ENCODE measurements around the gene GINS2. TPM values are rescaled to one million over a fixed set of nuclear protein-coding genes. Genes with fewer than 3 reads are reported as not detected.

The GINS2 gene
- polyA plus RNA-seq, 1 experiment, result 5.1 TPM

DNA sequence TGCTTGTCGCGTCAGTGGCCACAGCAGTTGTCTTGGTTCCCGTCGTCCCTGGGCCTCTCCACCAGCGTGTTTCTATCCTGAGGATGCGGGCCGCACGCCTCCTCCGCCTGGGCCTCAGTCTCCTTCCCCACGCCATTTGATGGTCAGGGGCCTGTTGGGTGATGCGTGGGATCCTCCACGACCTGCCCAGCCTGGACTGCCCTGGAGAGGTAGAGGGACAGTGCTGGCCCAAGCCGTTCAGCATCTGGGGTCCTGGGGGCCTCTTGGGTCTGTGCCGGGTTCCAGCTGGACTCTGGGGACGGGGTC is 55.4 kb downstream of the GINS2 start:
- POLR2A ChIA-PET, result no interaction called here
- Histone ChIP-seq H3K9me3 (ENCODE audit: control insufficient read depth, insufficient read depth, low read length) (peaks cover 18% of the 10 kb centered on the region), H3K27me3 (ENCODE audit: control insufficient read depth, insufficient read depth, low read length) (no peaks in the 10 kb centered on the region), H3K4me3 (ENCODE audit: low read depth, low read length) (no peak overlapping the region), H3K27ac (ENCODE audit: low read depth, low read length) (no peak overlapping the region)
- CTCF ChIA-PET, result no interaction called here
- DNase-seq (ENCODE audit: low read depth, low spot score), result no peak
- TF ChIP-seq, protein P1, sequence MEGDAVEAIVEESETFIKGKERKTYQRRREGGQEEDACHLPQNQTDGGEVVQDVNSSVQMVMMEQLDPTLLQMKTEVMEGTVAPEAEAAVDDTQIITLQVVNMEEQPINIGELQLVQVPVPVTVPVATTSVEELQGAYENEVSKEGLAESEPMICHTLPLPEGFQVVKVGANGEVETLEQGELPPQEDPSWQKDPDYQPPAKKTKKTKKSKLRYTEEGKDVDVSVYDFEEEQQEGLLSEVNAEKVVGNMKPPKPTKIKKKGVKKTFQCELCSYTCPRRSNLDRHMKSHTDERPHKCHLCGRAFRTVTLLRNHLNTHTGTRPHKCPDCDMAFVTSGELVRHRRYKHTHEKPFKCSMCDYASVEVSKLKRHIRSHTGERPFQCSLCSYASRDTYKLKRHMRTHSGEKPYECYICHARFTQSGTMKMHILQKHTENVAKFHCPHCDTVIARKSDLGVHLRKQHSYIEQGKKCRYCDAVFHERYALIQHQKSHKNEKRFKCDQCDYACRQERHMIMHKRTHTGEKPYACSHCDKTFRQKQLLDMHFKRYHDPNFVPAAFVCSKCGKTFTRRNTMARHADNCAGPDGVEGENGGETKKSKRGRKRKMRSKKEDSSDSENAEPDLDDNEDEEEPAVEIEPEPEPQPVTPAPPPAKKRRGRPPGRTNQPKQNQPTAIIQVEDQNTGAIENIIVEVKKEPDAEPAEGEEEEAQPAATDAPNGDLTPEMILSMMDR (IDR thresholded peaks at IDR 0.05; ENCODE audit: low read depth, low read length), result no peak

DNA sequence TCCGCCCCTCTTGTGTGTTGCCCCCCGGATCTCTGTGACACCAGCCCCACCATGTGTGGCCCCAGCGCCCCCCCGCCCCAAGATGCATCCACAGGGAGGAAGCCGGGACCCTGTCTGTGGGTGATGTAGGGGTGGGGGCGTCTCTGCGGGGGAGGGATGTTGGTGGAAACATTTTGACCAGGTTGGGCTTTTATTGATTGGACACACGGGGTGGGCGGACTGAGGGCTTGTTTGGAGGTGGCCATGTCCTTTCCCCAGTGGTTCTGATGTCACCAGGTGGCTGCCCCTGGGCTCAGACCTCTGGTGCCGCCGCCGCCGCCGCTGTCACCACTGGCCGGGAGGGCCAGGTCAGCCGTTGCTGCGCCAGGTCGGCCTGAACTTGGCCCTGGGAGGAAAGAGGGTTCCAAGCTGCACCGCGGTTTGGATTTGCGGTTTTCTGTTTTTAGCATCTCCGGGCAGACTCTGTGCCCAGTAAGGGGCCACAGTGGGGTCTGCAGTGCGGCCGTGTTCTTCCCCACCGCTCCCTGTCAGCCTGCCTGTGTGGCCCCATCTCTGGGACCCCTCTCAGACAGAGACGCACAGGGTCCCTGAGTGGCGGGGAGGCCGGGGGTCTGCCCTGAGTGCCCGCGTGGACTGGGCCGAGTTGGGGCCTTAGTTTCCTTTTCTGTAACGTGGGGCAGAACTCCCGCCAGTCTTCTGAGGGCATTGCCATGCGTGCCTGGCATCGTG is 55.9 kb downstream of the GINS2 start:
- ChIA-PET POLR2A (no interaction called here), CTCF (interaction anchor here (2.2 kb wide), 1 partner anchor 17 kb away, joined by 8 read pairs; no protein-coding TSS in a partner anchor)
- Histone ChIP-seq H3K27me3 (ENCODE audit: control insufficient read depth, insufficient read depth, low read length) (no peaks in the 10 kb centered on the region), H3K27ac (ENCODE audit: low read depth, low read length) (no peak overlapping the region), H3K9me3 (ENCODE audit: control insufficient read depth, insufficient read depth, low read length) (peaks cover 23% of the 10 kb centered on the region), H3K4me3 (ENCODE audit: low read depth, low read length) (no peak overlapping the region)
- no peak for DNase-seq (ENCODE audit: low read depth, low spot score)
- TF ChIP-seq, protein P1 (IDR thresholded peaks at IDR 0.05; ENCODE audit: low read depth, low read length), result no peak

DNA sequence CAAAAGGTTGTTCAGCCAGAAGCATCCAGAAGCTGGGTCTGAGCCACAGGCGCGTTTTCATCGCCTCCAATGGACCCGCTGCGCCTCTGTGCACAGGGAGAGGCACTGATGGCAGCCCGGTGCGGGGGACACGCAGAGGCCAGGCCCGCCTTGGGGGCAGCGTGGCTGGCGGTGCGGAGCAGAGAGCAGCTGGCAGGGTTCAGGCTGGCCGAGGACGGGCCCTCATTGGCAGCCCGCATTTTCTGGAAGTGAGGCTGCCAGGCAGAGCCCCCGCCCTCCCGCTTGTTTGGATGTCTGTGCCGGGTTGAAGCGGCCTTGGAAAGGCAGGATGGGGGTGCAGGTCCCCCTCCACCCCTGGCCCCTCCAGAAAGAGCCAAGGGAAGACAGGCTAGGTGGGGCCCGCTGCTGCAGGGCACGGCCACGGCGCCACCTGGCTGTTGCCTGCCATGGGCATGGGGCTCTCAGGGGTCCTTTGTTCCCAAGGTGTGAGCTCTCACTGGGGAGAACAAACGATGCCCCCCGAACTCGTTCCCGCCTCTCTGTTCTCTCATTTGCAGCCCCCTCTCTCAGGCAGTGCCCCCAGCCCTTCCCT is 56.9 kb downstream of the GINS2 start:
- no peaks in the 10 kb centered on the region for H3K27me3 ChIP-seq (ENCODE audit: control insufficient read depth, insufficient read depth, low read length)
- CTCF ChIA-PET, result interaction anchor here (2.2 kb wide), 1 partner anchor 16 kb away, joined by 8 read pairs; no protein-coding TSS in a partner anchor

DNA sequence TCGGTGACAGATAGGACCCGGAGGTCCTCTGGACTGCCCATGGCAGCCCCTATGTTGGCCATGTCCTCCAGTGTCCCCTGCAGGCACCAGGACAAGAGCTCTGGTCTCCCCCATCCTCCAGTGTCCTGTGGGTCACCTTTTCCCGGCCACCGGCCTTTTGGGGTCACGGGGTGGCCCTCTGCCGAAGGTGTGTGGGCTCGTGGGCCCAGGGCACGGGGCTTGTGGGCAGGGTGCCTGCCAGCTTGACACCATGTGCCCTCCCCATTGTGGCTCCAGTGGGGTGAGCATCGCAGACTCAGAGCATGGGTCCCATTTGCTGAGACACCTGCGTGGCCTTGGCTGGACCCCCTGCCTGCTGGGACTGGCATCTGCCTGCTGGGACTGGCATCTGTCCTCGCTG is 57.5 kb downstream of the GINS2 start:
- Histone ChIP-seq H3K27ac (ENCODE audit: low read depth, low read length) (no peak overlapping the region), H3K27me3 (ENCODE audit: control insufficient read depth, insufficient read depth, low read length) (no peaks in the 10 kb centered on the region), H3K4me3 (ENCODE audit: low read depth, low read length) (no peak overlapping the region), H3K9me3 (ENCODE audit: control insufficient read depth, insufficient read depth, low read length) (peaks cover 27% of the 10 kb centered on the region)
- TF ChIP-seq, protein P1 (IDR thresholded peaks at IDR 0.05; ENCODE audit: low read depth, low read length), result no peak
- no peak for DNase-seq (ENCODE audit: low read depth, low spot score)
- ChIA-PET CTCF (interaction anchor here (2.2 kb wide), 1 partner anchor 15 kb away, joined by 8 read pairs; no protein-coding TSS in a partner anchor), POLR2A (no interaction called here)

More for the DNA sequence above, 56.9 kb downstream of the GINS2 start:
- TF ChIP-seq, protein P1 (IDR thresholded peaks at IDR 0.05; ENCODE audit: low read depth, low read length), result no peak; the same call in 1 of the 2 replicates
- DNase-seq (ENCODE audit: low read depth, low spot score), result no peak
- POLR2A ChIA-PET, result no interaction called here
- Histone ChIP-seq H3K27ac (ENCODE audit: low read depth, low read length) (no peak overlapping the region), H3K9me3 (ENCODE audit: control insufficient read depth, insufficient read depth, low read length) (peaks cover 27% of the 10 kb centered on the region), H3K4me3 (ENCODE audit: low read depth, low read length) (no peak overlapping the region)

DNA sequence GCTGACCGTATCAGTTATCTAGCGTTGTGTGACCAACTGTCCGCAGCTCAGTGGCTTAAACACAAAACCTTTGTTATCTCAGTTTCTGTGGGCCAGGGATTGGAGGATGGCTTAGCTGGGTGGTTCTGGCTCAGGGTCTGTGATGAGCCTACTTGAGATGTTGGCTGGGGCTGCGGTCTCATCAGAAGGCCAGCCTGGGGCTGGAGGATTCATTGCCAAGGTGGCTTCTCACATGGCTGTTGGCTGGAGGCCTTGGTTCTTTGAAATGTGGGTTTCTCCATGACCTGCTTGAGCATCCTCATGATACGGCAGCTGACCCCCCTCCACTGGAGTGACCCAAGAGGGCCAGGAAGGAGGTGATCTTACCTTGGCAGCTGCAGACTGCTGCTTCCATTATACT is 58.9 kb downstream of the GINS2 start:
- no peak for DNase-seq (ENCODE audit: low read depth, low spot score)
- no peak overlapping the region for H3K27ac ChIP-seq (ENCODE audit: low read depth, low read length)
- POLR2A ChIA-PET, result no interaction called here
- H3K4me3 ChIP-seq (ENCODE audit: low read depth, low read length), result no peak overlapping the region
- TF ChIP-seq, protein P1 (IDR thresholded peaks at IDR 0.05; ENCODE audit: low read depth, low read length), result no peak
- H3K9me3 ChIP-seq (ENCODE audit: control insufficient read depth, insufficient read depth, low read length), result peaks cover 27% of the 10 kb centered on the region
- CTCF ChIA-PET, result no interaction called here
- no peaks in the 10 kb centered on the region for H3K27me3 ChIP-seq (ENCODE audit: control insufficient read depth, insufficient read depth, low read length)
